Nephron progenitor cell (in vitro differentiated cells): ENCODE measurements around the gene PPP3CB.

Source experiments
- DNase-seq: peaks from one replicate; pipeline ENCODE4 v3.0.0; 2021
- H3K27ac Mint-ChIP-seq: 2 replicates; pipeline ENCODE4 v1.8.0; 2021; ENCODE audit warnings: mild to moderate bottlenecking, moderate library complexity, mixed read lengths
- H3K27me3 Mint-ChIP-seq: 2 replicates; pipeline ENCODE4 v1.8.0; 2021; ENCODE audit warnings: mild to moderate bottlenecking, low read depth, mixed read lengths; ENCODE audit not compliant: poor library complexity
- H3K36me3 Mint-ChIP-seq: 2 replicates; pipeline ENCODE4 v1.8.0; 2021; ENCODE audit warnings: low read depth, mixed read lengths
- H3K4me1 Mint-ChIP-seq: 2 replicates; pipeline ENCODE4 v1.8.0; 2021; ENCODE audit warnings: mixed read lengths
- H3K4me3 Mint-ChIP-seq: 2 replicates; pipeline ENCODE4 v1.8.0; 2021; ENCODE audit warnings: mild to moderate bottlenecking, moderate library complexity, mixed read lengths
- H3K9me3 Mint-ChIP-seq: 2 replicates; pipeline ENCODE4 v1.8.0; 2021; ENCODE audit warnings: mild to moderate bottlenecking, moderate library complexity, mixed read lengths
- TF ChIP-seq, protein P1 (sequence below): fragments of 200-600 bp; sonication (generic); IDR thresholded peaks from 2 replicates; pipeline ENCODE4 v1.5.0; 2021; ENCODE audit warnings: antibody characterized with exemption

Gene PPP3CB

GRCh38 chr10:73529089-73529832 lies 33.4 kb upstream of the PPP3CB start:
- Mint-ChIP-seq H3K36me3 (peaks cover 35% of the 10 kb centered on the region), H3K4me3 (no peak overlapping the region), H3K27ac (no peak overlapping the region), H3K27me3 (no peaks in the 10 kb centered on the region), H3K9me3 (no peaks in the 10 kb centered on the region), H3K4me1 (no peaks in the 10 kb centered on the region)
- TF ChIP-seq, protein P1, sequence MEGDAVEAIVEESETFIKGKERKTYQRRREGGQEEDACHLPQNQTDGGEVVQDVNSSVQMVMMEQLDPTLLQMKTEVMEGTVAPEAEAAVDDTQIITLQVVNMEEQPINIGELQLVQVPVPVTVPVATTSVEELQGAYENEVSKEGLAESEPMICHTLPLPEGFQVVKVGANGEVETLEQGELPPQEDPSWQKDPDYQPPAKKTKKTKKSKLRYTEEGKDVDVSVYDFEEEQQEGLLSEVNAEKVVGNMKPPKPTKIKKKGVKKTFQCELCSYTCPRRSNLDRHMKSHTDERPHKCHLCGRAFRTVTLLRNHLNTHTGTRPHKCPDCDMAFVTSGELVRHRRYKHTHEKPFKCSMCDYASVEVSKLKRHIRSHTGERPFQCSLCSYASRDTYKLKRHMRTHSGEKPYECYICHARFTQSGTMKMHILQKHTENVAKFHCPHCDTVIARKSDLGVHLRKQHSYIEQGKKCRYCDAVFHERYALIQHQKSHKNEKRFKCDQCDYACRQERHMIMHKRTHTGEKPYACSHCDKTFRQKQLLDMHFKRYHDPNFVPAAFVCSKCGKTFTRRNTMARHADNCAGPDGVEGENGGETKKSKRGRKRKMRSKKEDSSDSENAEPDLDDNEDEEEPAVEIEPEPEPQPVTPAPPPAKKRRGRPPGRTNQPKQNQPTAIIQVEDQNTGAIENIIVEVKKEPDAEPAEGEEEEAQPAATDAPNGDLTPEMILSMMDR: peak; percentile 84
- DNase-seq: peak; percentile 39

GRCh38 chr10:73522263-73522662 lies 26.4 kb upstream of the PPP3CB start:
- no peak overlapping the region for H3K27ac Mint-ChIP-seq
- TF ChIP-seq, protein P1: no peak
- H3K9me3 Mint-ChIP-seq: no peaks in the 10 kb centered on the region
- H3K36me3 Mint-ChIP-seq: peaks cover 56% of the 10 kb centered on the region
- no peaks in the 10 kb centered on the region for H3K4me1 Mint-ChIP-seq
- no peaks in the 10 kb centered on the region for H3K27me3 Mint-ChIP-seq
- H3K4me3 Mint-ChIP-seq: no peak overlapping the region
- DNase-seq: no peak

- H3K9me3 Mint-ChIP-seq: no peaks in the 10 kb centered on the region
- H3K27me3 Mint-ChIP-seq: no peaks in the 10 kb centered on the region
- H3K4me1 Mint-ChIP-seq: no peaks in the 10 kb centered on the region
- H3K36me3 Mint-ChIP-seq: peaks cover 58% of the 10 kb centered on the region
- H3K27ac Mint-ChIP-seq: no peak overlapping the region
- DNase-seq: no peak
- no peak overlapping the region for H3K4me3 Mint-ChIP-seq
- TF ChIP-seq, protein P1: no peak
Observed at GRCh38 chr10:73519336-73519735, 23.5 kb upstream of the PPP3CB start.

DNA sequence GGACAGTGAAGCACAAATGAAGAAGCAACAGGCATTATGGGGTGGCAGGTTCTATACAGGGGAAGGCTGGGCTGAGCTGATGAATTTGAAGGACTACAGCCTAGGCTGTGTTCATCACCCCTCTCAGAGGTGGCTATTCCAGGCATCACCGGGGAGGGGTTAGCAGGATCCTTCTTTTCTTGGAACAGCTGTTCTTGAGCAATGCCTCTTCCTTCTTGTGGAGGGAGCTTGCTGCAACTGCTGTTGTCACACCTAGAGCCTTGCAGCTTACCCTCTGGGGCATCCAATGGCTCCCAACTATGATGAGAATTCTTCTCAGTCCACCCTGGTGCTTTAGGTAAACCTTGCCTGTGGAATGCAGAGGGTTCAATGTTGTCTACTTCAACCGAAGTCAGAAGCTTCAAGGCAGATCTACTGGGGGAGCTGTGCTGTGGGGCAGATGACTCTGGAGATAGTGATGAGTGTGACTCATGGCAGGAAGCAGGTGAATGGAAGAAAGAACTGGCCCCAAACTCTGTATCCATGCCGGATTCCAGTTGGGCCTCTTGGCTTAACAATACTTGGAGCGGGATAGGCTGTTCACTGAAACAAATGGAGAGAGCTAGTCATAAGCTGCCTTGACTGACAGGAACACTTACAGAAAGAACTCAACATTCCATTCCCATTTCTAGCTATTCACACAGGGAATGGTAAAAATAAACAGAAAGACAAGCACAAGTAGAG lies 21.5 kb upstream of the PPP3CB start:
- Mint-ChIP-seq H3K9me3 (no peaks in the 10 kb centered on the region), H3K36me3 (peaks cover 53% of the 10 kb centered on the region), H3K27ac (no peak overlapping the region), H3K27me3 (no peaks in the 10 kb centered on the region), H3K4me1 (no peaks in the 10 kb centered on the region), H3K4me3 (no peak overlapping the region)
- DNase-seq: no peak
- TF ChIP-seq, protein P1: no peak

DNA sequence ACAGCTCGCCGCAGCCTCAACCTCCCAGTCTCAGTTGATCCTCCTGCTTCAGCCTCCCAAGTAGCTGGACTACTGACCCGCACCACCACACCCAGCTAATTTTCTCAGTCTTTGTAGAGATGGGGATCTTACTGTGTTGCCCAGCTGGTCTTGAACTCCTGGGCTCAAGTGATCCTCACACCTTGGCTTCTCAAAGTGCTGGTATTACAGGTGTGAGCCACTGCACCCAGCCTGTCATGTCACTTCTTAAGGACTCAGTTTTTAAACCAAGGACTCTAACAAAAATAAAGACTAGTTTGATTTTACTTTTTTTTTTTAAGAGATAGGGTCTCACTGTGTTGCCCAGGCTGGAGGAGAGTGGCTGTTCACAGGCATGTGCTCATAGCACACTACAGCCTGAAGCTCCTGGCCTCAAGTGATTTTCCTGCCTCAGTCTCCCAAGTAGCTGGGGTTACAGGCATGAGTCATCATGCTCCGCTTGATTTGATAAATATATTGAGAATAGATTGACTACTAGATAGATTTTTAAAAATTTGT lies 16.5 kb upstream of the PPP3CB start:
- Mint-ChIP-seq H3K4me3 (no peak overlapping the region), H3K9me3 (no peaks in the 10 kb centered on the region), H3K36me3 (peaks cover 43% of the 10 kb centered on the region), H3K27ac (no peak overlapping the region), H3K27me3 (peaks cover 2% of the 10 kb centered on the region), H3K4me1 (no peaks in the 10 kb centered on the region)
- TF ChIP-seq, protein P1: no peak
- DNase-seq: no peak
